GM18907 (cell line): ENCODE results near the gene C17orf100.

ENCODE experiments used
- ATAC-seq: cut with Tn5 transposase; IDR thresholded peaks from one replicate; pipeline ENCODE4 v1.9.1; 2021; ENCODE audit warnings: mild to moderate bottlenecking, moderate library complexity; ENCODE audit not compliant: unreplicated experiment

The C17orf100 gene

GRCh38 chr17:6668219-6668618, 16.7 kb downstream of the C17orf100 start:
- ATAC-seq: no peak

DNA sequence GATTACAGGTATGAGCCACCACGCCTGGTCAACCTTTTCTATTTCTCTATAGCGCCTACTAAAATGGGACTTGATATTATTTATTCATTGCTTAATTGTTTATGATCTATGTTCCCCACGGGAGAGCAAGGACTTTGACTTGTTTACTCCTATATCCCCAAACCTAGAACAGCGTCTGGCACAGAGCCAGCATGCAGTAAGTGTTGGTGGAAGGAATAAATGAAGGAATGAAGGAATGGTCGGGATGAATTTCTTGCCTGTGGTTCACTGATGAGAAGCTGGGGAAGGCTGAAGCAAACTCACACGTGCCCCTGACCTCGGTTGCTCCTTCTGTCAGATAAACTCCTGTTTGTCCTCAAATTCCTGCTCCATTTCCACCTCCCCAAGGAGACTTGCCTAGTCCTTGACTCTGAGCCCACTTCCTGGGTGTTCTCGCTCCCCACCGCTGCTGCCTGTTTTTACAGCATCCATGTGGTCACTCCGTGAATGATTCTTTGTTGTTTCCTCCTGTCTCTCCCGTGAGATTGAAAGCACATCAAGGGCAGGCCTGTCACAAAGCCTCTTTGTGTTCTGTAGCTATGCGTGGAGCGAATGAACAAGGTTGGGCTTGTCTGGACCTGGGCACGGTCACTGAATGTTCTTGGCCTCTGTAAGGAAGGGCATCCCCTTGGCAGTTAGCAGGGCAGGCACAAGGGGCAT, 17.3 kb downstream of the C17orf100 start:
- no peak for ATAC-seq

DNA sequence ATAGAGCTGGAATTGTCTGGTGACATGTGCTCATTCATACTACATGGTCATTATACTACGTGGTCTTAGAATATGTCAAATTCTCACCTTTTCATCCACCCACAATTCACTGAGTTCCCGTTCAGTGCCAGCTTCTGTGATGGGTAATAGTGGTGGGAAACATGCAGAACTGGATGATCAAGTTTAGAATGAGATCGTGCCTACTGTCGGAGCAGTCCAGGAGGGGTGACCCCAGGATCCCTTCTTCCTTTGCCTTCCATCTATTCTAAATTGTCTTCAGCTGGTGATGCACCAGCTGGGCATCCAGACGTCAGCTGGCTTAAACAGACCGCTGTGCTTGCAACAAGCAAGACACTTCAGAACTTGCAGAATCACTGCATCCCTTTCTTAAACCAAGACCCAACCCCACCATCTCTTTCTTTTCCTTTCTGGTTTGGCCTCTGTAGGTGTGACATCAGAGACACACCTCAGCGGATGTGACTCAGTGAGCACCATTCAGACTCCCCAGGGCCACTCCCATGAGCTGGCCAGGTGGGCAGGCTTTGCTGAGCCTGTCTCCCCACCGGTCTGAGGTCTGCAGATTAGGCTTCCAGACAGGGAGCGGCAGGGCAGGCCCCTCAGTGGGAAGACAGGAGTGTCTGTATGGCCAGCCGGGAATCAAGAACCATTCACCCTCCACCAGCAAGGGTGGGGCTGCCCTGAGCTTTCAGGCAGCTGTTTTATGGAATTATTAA, 18.1 kb downstream of the C17orf100 start:
- no peak for ATAC-seq

DNA sequence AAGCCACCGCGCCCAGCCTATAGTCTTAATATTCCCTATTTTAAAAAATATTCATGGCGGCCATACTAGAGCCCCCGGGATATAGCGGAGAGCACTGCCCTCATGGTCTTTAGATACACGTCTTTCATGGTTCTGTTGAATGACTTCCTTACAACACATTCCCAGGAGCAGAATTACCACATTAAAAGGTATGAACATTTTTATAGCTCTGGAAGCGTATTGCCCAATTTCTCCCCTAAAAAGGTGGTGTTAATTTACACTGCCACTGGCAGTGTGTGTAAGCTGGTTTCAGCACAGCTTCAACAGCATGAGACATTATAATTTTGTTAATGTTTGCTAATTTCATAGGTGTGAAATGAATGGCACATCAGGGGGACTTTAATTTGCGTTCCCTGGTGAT, 19.0 kb downstream of the C17orf100 start:
- no peak for ATAC-seq

DNA sequence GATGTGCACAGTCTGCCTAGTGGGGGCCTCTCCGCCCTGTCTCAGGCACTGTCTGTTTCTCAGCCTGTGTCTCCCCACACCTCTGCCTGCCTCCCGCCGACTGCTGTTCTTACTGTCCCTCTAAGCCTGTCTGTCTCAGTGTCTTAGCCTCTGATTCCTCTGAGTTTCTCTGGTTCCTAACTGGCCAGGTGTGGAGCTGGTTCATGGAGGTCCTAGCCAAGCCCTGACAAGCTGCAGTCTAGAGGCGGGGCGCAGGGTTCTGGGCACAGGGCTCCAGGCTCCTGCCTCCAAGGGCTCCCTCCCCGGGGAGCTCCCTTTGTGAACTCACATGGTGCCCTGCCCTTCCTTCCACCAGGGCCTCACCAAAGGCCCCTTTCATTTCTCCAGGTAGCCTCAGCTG, 19.4 kb downstream of the C17orf100 start:
- no peak for ATAC-seq

DNA sequence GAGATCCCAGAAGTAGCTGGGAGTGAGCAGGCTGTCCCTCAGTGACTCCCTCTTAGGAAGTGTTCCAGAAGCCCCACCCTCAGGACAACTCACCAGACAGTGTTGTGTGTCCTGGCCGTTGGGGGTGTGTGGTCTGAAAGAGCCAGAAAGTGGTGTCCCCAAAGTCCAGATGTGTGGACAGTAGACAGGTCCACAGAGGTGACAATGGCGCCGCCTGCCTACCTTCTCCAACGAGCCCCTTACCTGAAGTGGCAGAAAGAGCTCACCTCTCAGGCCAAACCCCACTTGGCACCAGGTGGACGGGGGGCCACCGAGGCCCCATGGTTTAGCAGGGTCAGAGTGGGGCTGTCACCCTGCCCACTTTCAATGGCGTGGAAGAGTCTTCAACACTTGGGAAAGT, 19.9 kb downstream of the C17orf100 start:
- no peak for ATAC-seq

DNA sequence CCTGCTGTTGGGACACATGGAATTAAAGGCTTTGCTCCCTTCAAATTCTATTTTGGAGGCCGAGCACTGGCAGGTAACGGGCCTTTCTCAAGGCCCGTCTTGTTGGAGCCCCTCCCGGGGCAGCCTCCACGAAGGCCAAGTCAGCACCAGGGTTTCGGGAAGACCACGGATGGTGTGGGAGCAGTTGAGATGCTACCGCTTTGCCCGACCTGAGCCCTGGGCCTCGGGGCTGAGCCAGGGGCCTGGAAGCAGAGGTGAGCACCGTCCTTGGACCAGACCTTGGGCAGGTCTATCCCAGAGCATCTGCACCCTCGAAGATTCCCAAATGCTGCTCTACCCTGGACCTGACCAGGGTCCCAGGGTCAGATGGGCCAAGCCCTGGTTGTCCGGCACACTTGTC, 23.0 kb downstream of the C17orf100 start:
- no peak for ATAC-seq

GRCh38 chr17:6675201-6675825, 23.8 kb downstream of the C17orf100 start:
- ATAC-seq: no peak

DNA sequence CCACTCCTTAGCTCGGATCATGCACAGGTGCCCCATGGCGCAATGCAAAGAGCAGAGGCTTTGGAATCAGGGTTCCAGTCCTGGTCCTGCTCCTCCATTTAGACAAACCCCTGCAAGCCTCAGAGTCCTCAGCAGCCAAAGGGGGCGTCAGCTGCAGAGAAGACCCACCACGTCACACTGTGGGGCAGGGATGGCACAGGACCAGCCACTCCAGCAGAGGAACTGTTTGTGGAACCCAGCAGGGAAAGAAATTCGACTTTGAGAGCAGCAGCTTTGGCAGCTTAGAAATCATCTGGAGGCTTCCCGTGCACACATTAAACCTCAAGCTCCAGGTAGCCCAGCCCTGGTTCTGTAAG, 25.2 kb downstream of the C17orf100 start:
- ATAC-seq: no peak

DNA sequence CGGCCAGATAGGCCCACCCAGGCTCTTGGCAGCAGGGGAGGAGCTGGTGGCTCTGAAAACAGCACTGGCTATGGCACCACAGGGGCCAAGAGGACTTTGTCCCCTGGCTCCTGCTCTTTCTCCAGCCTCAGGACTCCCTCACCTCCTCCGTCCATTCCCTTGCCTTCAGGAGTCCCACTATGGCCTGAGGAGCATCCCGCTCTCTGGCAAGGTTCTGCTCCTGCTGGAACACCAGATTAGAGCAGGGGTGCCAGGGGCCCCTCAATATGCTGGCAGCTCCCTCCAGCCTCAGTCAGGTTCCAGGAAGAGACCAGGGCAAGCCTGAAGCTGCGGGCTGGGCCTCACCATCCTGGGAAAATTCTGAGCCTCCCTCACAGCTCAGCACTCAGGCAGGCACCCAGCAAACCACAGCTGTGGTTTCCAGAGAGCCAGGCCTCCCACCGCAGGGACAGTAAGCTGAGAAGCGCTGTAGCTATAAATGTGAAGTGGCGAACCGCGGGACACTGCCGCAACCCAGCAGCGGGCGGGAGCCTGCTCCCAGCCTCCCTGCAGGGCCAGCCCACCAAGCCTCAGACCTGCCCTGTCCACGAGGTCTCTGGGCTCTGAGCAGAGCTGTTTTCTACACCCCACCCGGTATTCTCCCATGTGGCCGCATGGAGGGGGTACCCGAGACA, 25.7 kb downstream of the C17orf100 start:
- no peak for ATAC-seq

DNA sequence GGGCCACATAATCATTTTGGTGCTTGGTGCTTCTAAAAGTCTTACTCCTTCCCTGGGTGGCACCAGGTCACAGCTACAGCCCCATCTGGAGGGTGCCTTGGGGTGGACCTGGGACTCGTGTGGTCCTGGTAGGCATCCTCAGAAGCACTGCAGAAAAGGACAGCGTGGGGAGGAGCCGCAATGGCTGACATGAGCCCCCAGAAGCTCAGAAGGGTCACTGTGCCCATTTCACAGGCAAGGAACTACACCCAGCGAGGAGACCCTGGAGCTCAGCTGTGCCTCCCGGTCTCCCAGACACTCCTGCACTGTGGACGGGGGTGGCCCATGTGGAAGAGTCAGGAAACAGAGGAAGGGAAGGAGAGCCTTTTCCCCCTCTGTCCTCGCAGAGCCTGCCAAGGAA, 26.4 kb downstream of the C17orf100 start:
- ATAC-seq: no peak

DNA sequence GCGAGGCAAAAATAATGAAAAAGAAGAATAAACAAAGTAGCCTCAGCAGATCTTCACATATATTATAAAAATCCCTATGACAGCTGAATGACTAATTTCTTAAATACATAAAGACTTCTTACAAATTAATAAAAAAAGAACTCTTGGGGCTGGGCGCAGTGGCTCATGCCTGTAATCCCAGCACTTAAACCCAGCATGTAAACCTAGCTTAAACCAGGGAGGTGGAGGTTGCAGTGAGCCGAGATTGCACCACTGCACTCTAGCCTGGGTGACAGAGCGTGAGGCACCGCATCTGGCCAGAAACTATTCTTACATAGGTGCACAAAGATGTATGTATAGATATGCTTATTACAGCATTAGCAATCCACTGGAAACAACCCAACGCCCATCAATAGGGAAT, 27.7 kb downstream of the C17orf100 start:
- ATAC-seq: no peak

DNA sequence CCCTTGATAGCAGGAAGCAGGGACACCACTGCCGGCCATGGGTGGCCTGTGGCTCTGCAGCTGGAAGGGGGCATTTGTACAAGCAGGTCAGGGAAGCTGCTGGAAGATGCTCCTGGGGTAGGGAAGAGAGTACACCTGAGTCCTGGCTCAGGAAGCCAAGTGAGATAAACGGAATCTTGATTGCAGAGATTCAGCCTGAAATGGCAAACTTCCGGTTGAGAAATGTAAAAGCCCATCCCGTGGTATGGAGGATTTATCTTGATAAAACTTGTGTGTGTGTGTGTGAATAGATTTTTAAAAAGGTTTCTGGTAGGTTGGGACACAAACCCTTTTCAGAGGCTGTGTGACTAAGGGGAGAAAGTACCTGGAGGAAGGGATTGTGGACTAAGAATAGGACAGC, 29.6 kb downstream of the C17orf100 start:
- ATAC-seq: no peak

DNA sequence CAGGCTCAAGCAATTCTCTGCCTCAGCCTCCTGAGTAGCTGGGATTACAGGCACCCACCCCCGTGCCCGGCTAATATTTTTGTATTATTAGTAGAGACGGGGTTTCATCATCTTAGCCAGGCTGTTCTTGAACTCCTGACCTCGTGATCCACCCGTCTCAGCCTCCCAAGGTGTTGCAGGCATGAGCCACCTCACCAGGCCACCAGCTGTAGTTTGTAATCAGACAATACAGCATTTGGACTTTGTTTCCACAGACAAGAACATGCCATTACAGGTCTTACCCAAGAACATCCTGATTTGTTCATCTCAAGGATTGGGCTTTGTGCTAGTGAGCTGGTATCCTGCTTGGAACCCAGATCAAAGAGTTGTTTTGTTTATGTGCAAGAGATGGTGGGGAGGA, 30.1 kb downstream of the C17orf100 start:
- no peak for ATAC-seq

GRCh38 chr17:6682339-6682738, 30.8 kb downstream of the C17orf100 start:
- no peak for ATAC-seq

DNA sequence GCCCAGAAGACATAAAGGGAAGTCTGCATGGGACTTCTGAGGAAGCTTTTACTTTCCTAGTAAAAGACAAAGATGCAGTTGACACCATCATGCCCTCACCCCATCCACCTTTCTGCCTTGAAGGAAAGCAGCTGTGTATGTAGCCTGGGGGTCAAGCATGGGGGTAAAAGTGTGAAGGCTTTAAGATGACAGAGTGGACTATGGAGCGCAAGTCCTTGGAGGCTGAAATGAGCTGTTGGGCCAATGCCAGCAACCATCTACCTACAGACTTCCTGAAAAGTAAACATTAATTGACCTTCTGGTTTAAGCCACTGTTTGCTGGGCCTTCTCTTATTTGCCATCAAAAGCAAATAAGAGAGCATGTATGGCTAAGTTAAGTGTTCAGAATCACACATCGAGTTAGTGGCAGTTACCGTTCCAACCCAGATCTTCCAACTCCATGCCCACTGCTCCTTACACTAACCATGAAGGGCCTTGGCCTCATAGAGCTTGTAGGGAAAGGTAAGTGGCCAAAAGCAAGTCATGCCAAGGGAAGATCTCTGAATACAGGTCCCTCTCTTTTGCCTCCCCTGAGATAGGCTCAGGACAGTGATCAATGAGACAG, 31.6 kb downstream of the C17orf100 start:
- no peak for ATAC-seq

DNA sequence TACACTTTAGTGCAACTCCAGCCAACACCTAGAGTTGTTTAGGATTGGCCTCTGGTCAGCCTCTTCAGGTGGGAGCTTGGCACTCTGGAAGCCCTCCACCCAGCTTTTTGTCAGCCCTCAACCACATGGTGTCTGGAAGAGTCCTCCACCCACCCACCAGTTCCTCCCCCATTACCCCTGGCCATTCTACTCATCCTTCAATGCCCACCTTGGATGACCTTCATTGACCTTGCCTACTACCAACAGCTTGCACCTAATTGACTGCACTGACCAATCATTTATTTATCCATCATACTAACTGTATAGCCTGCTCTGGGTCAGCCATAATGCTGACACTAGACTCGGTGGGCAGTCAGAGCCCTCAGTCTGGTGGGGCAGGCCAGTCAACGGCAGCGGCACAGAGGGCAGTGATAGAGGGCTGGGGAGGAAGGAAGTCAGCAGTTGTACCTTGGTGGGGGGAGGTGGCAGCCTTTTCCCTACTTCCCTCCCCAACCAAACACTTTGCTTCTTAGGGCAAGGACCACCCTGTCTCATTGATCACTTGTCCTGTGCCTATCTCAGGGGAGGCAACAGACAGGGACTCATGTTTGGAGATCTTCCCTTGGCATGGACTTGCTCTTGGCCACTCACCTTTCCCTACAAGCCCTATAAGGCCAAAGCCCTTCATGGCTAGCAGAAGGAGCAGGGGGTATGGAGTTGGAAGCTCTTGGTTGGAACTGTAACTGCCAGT, 32.3 kb downstream of the C17orf100 start:
- no peak for ATAC-seq

GRCh38 chr17:6684460-6684783, 32.9 kb downstream of the C17orf100 start:
- ATAC-seq: no peak

GRCh38 chr17:6684881-6685767, 33.6 kb downstream of the C17orf100 start:
- ATAC-seq: no peak

DNA sequence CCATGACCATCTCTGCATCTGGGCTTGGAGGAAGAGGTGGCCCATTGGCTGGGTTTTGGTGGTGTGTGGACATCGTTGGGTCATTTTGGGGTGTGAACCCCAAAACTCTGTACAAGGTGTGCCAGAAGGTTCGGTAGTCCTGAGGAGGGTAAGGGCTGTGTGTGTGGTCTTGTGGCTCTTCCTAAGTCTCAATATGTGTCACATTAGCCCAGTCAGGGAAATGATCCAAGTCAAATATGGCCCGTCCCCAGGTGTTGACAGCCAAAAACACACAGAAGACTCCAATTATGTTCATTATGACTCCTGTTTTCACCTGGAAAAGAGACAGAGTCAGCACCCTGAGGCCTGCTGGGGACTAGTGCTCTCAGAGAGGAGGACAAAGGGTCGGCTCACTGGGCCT, 34.5 kb downstream of the C17orf100 start:
- ATAC-seq: no peak
